ENCODE measurements around the gene ZNF585A.

ZNF585A gene

DNA sequence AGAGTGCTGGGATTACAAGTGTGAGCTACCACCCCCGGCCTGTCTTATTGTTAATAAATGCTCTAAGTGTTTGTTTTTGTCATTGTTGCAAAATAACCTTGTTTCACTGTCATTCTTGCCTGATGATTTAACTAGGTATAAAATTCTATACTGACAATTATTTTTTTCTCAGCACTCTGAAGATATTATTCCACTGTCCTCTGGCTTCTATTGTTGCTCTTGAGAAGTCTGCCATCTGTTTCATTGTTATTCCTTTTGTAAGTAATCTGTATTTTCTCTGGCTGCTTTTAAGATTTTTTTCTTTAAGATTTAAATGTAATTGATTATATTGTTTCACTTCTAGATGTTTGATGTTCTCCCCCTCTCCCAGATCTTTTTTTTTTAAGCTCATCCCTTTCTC is 76.6 kb downstream of the ZNF585A start:
- no peak for DNase-seq (ENCODE audit: low read depth in 4 of 4, low spot score in 1 of 4)
